GM23248 (cell line): ENCODE measurements around the gene NARF. TPM values are rescaled to one million over a fixed set of nuclear protein-coding genes. Genes with fewer than 3 reads are reported as not detected.

Experiments used
- DNase-seq: peaks from one replicate; pipeline ENCODE4 v3.0.0-alpha.2; 2015
- H2AFZ ChIP-seq: fragments of 200-600 bp; sonication (generic); 2 replicates; pipeline ENCODE4 v1.6.1; 2016; ENCODE audit warnings: antibody characterized with exemption
- H3F3A ChIP-seq: fragments of 200-600 bp; sonication (generic); 2 replicates; pipeline ENCODE4 v1.6.1; 2016; ENCODE audit warnings: mild to moderate bottlenecking, antibody characterized with exemption, mixed run types; ENCODE audit not compliant: insufficient read depth
- H3K27ac ChIP-seq: fragments of 200-600 bp; sonication (generic); 2 replicates; pipeline ENCODE4 v1.5.1; 2016; ENCODE audit warnings: mild to moderate bottlenecking
- H3K27me3 ChIP-seq: fragments of 200-600 bp; sonication (generic); replicated peaks from 2 replicates; pipeline ENCODE4 v1.6.1; 2016; ENCODE audit warnings: mild to moderate bottlenecking; ENCODE audit not compliant: insufficient read depth
- H3K36me3 ChIP-seq: fragments of 200-600 bp; sonication (generic); 2 replicates; pipeline ENCODE4 v1.6.1; 2016; ENCODE audit warnings: low read depth, mild to moderate bottlenecking
- H3K4me1 ChIP-seq: fragments of 200-600 bp; sonication (generic); 2 replicates; pipeline ENCODE4 v1.6.1; 2016; ENCODE audit warnings: mild to moderate bottlenecking; ENCODE audit not compliant: insufficient read depth
- H3K4me2 ChIP-seq: fragments of 200-600 bp; sonication (generic); one replicate; pipeline ENCODE4 v1.6.1; 2016; ENCODE audit warnings: mild to moderate bottlenecking; ENCODE audit not compliant: unreplicated experiment
- H3K4me3 ChIP-seq: fragments of 200-600 bp; sonication (generic); 2 replicates; pipeline ENCODE4 v1.5.1; 2016; ENCODE audit warnings: mild to moderate bottlenecking
- H3K79me2 ChIP-seq: fragments of 200-600 bp; sonication (generic); 2 replicates; pipeline ENCODE4 v1.6.1; 2016; ENCODE audit warnings: mild to moderate bottlenecking; ENCODE audit not compliant: insufficient read depth
- H3K9ac ChIP-seq: fragments of 200-600 bp; sonication (generic); 2 replicates; pipeline ENCODE4 v1.6.1; 2016; ENCODE audit warnings: mild to moderate bottlenecking
- H3K9me2 ChIP-seq: fragments of 200-600 bp; sonication (generic); 2 replicates; pipeline ENCODE4 v1.6.1; 2016; ENCODE audit warnings: mixed run types, mild to moderate bottlenecking, moderate library complexity; ENCODE audit not compliant: insufficient read depth
- H3K9me3 ChIP-seq: fragments of 200-600 bp; sonication (generic); one replicate; pipeline ENCODE4 v1.6.1; 2017; ENCODE audit warnings: low read depth
- H4K20me1 ChIP-seq: fragments of 200-600 bp; sonication (generic); 2 replicates; pipeline ENCODE4 v1.6.0; 2016; ENCODE audit not compliant: insufficient read depth
- EZH2 ChIP-seq: fragments of 200-600 bp; sonication (generic); IDR thresholded peaks from 2 replicates; pipeline ENCODE4 v1.6.1; 2018; ENCODE audit warnings: antibody characterized with exemption, mild to moderate bottlenecking; ENCODE audit not compliant: insufficient read depth, poor library complexity, severe bottlenecking
- EZH2phosphoT487 ChIP-seq: fragments of 200-600 bp; sonication (generic); IDR thresholded peaks from 2 replicates; pipeline ENCODE4 v1.6.1; 2018; ENCODE audit warnings: antibody characterized with exemption, moderate library complexity, mild to moderate bottlenecking, low read depth; ENCODE audit not compliant: insufficient read depth
- WGBS, 2 experiments: methylation state at CpG; one replicate each; pipeline ENCODE4 v1.1.6; 2015 to 2017; ENCODE audit warnings: low lambda C conversion rate in 2 of 2, low coverage in 1 of 2; ENCODE audit errors: missing lambda C conversion rate in 2 of 2; 5-methylcytosine and 5-hydroxymethylcytosine counted together
- in situ Hi-C: fragments of 300-500 bp; cut with MboI; formaldehyde crosslinking; loops from 2 replicates; pipeline ENCODE4 v1.15.0; 2020
- polyA plus RNA-seq: library from polyadenylated mRNA; unstranded; fragments of >200 nt; fragmentation: Nextera tagmentation; extraction: Ambion mirVana; gene quantifications from 2 replicates; pipeline ENCODE4 v1.2.1, GENCODE V29; 2016
- total RNA-seq: library from RNA; depleted of rRNA; stranded (reverse); fragments of >200 nt; shearing (Covaris generic); gene quantifications from 2 replicates; pipeline ENCODE4 v1.2.3, GENCODE V29; 2014

NARF gene
- total and polyA plus RNA-seq, 2 experiments from 2014 or later, result 55.2 to 70.2 TPM

- no peak overlapping the region for H3K27ac ChIP-seq
- H3K36me3 ChIP-seq, result peaks cover 11% of the 10 kb centered on the region; the same call in 1 of the 2 replicates
- H3K4me2 ChIP-seq, result no peak overlapping the region
- H3K9me2 ChIP-seq, result no peaks in the 10 kb centered on the region
- no peaks in the 10 kb centered on the region for H3K9me3 ChIP-seq
- no peaks in the 10 kb centered on the region for H3K27me3 ChIP-seq
- TF ChIP-seq EZH2phosphoT487 (no peak), EZH2 (no peak)
- H3K4me1 ChIP-seq, result peaks cover 5% of the 10 kb centered on the region
- no peaks in the 10 kb centered on the region for H3K79me2 ChIP-seq
- H3K9ac ChIP-seq, result no peak overlapping the region
- H4K20me1 ChIP-seq, result no peaks in the 10 kb centered on the region
- no peak for DNase-seq
- WGBS, 2 experiments, result 84 to 91% methylated on average over 9 of the region's 9 CpGs
- no peak overlapping the region for H3K4me3 ChIP-seq
- in situ Hi-C loops, result no loop called here
- H2AFZ ChIP-seq, result no peak overlapping the region
- peaks cover 8% of the 10 kb centered on the region; the same call in 1 of the 2 replicates for H3F3A ChIP-seq
Observed at GRCh38 chr17:82483836-82484235, 25.3 kb downstream of the NARF start.

- Histone ChIP-seq H3K27me3 (no peaks in the 10 kb centered on the region), H3K36me3 (peaks cover 6% of the 10 kb centered on the region; the same call in 1 of the 2 replicates), H3K4me2 (no peak overlapping the region), H3F3A (peaks cover 9% of the 10 kb centered on the region; the same call in 1 of the 2 replicates), H2AFZ (no peak overlapping the region), H3K79me2 (no peaks in the 10 kb centered on the region), H3K9me3 (no peaks in the 10 kb centered on the region), H3K4me3 (no peak overlapping the region), H3K9me2 (no peaks in the 10 kb centered on the region), H3K27ac (no peak overlapping the region), H3K9ac (no peak overlapping the region), H3K4me1 (peaks cover 12% of the 10 kb centered on the region), H4K20me1 (no peaks in the 10 kb centered on the region)
- TF ChIP-seq EZH2phosphoT487 (no peak), EZH2 (no peak)
- in situ Hi-C loops, result no loop called here
- DNase-seq, result no peak
- WGBS, 2 experiments, result 80 to 87% methylated on average over 12 to 13 of the region's 13 CpGs
Observed at GRCh38 chr17:82486231-82487094, 27.9 kb downstream of the NARF start.

GRCh38 chr17:82487910-82488309 lies 29.4 kb downstream of the NARF start:
- Histone ChIP-seq H3K9me3 (no peaks in the 10 kb centered on the region), H2AFZ (no peak overlapping the region), H3K9me2 (no peaks in the 10 kb centered on the region), H3K36me3 (peaks cover 6% of the 10 kb centered on the region; the same call in 1 of the 2 replicates), H3K27me3 (no peaks in the 10 kb centered on the region), H3K27ac (no peak overlapping the region), H3K4me2 (no peak overlapping the region), H3K9ac (no peak overlapping the region), H3K79me2 (no peaks in the 10 kb centered on the region), H3K4me1 (peaks cover 18% of the 10 kb centered on the region), H4K20me1 (no peaks in the 10 kb centered on the region), H3F3A (peaks cover 13% of the 10 kb centered on the region), H3K4me3 (no peak overlapping the region)
- in situ Hi-C loops, result no loop called here
- no peak for TF ChIP-seq EZH2
- TF ChIP-seq EZH2phosphoT487, result no peak
- no peak for DNase-seq
- 68 to 71% methylated on average over 14 of the region's 14 CpGs for WGBS, 2 experiments

GRCh38 chr17:82489117-82489516 lies 30.6 kb downstream of the NARF start:
- peaks cover 6% of the 10 kb centered on the region; the same call in 1 of the 2 replicates for H3K36me3 ChIP-seq
- H3K9ac ChIP-seq, result peak overlapping the region; percentile 69
- no peaks in the 10 kb centered on the region for H3K79me2 ChIP-seq
- WGBS, 2 experiments, result 11 to 20% methylated on average over 8 of the region's 8 CpGs
- no peaks in the 10 kb centered on the region for H4K20me1 ChIP-seq
- DNase-seq, result peak; percentile 91
- peaks cover 25% of the 10 kb centered on the region for H3K4me1 ChIP-seq
- H3K4me2 ChIP-seq, result no peak overlapping the region
- H3K9me2 ChIP-seq, result no peaks in the 10 kb centered on the region
- no peak overlapping the region for H3K4me3 ChIP-seq
- peak overlapping the region; percentile 69 for H3K27ac ChIP-seq
- TF ChIP-seq EZH2phosphoT487 (no peak), EZH2 (no peak)
- no peak overlapping the region for H2AFZ ChIP-seq
- in situ Hi-C loops, result no loop called here
- H3K27me3 ChIP-seq, result no peaks in the 10 kb centered on the region
- H3F3A ChIP-seq, result peaks cover 25% of the 10 kb centered on the region
- H3K9me3 ChIP-seq, result no peaks in the 10 kb centered on the region
